MM.1S (cell line): ENCODE data around the gene TRH.

Experiments
- DNase-seq: peaks from one replicate; pipeline ENCODE4 v3.0.0-alpha.2; 2015
- H2AFZ ChIP-seq: fragments of 300-600 bp; sonication (generic); 2 replicates; pipeline ENCODE4 v1.6.0; 2016; ENCODE audit warnings: antibody characterized with exemption, low read length
- H3F3A ChIP-seq: fragments of 300-600 bp; sonication (generic); 2 replicates; pipeline ENCODE4 v1.6.1; 2016; ENCODE audit warnings: mild to moderate bottlenecking, antibody characterized with exemption, low read length, moderate library complexity, mixed read lengths; ENCODE audit not compliant: insufficient read depth
- H3K27ac ChIP-seq: fragments of 300-600 bp; sonication (generic); 2 replicates; pipeline ENCODE4 v1.5.1; 2016; ENCODE audit warnings: mild to moderate bottlenecking, low read length
- H3K27me3 ChIP-seq: fragments of 300-600 bp; sonication (generic); replicated peaks from 2 replicates; pipeline ENCODE4 v1.6.0; 2016; ENCODE audit warnings: low read length; ENCODE audit not compliant: insufficient read depth
- H3K36me3 ChIP-seq: fragments of 300-600 bp; sonication (generic); replicated peaks from 2 replicates; pipeline ENCODE4 v1.6.1; 2016; ENCODE audit warnings: mild to moderate bottlenecking, low read length, mixed read lengths; ENCODE audit not compliant: insufficient read depth
- H3K4me1 ChIP-seq: fragments of 300-600 bp; sonication (generic); 2 replicates; pipeline ENCODE4 v1.6.1; 2016; ENCODE audit warnings: low read length, mixed read lengths
- H3K4me2 ChIP-seq: fragments of 300-600 bp; sonication (generic); 2 replicates; pipeline ENCODE4 v1.6.0; 2016; ENCODE audit warnings: low read depth, low read length
- H3K4me3 ChIP-seq: fragments of 300-600 bp; sonication (generic); 2 replicates; pipeline ENCODE4 v1.5.1; 2016; ENCODE audit warnings: low read length, mixed read lengths
- H3K79me2 ChIP-seq: fragments of 300-600 bp; sonication (generic); 2 replicates; pipeline ENCODE4 v1.6.1; 2016; ENCODE audit warnings: mixed run types, low read length, mixed read lengths
- H3K9ac ChIP-seq: fragments of 300-600 bp; sonication (generic); 2 replicates; pipeline ENCODE4 v1.6.1; 2016; ENCODE audit warnings: low read length, mixed read lengths
- H3K9me2 ChIP-seq: fragments of 300-600 bp; sonication (generic); replicated peaks from 2 replicates; pipeline ENCODE4 v1.6.1; 2016; ENCODE audit warnings: mild to moderate bottlenecking, low read length, mixed read lengths; ENCODE audit not compliant: insufficient read depth
- H3K9me3 ChIP-seq: fragments of 300-600 bp; sonication (generic); replicated peaks from 2 replicates; pipeline ENCODE4 v1.6.1; 2016; ENCODE audit warnings: mild to moderate bottlenecking, low read length, mixed read lengths; ENCODE audit not compliant: insufficient read depth
- H4K20me1 ChIP-seq: fragments of 300-600 bp; sonication (generic); 2 replicates; pipeline ENCODE4 v1.6.1; 2016; ENCODE audit warnings: mild to moderate bottlenecking, low read length, moderate library complexity, mixed read lengths; ENCODE audit not compliant: insufficient read depth
- CTCF ChIP-seq: fragments of 300-600 bp; sonication (generic); IDR thresholded peaks from 2 replicates; pipeline ENCODE4 v1.5.1; 2016; ENCODE audit warnings: antibody characterized with exemption, low read length, mixed read lengths
- EZH2 ChIP-seq: fragments of 300-600 bp; sonication (generic); optimal IDR thresholded peaks from 2 replicates; pipeline ENCODE3; 2017; ENCODE audit warnings: low read depth, mild to moderate bottlenecking, antibody characterized with exemption, low read length, mixed read lengths
- EZH2phosphoT487 ChIP-seq: fragments of 300-600 bp; sonication (generic); IDR thresholded peaks from 2 replicates; pipeline ENCODE4 v1.6.1; 2018; ENCODE audit warnings: antibody characterized with exemption, low read length

Gene TRH

GRCh38 chr3:129950318-129951046 is 24.0 kb upstream of the TRH start:
- DNase-seq, result peak; percentile 49
- Histone ChIP-seq H3K27ac (no peak overlapping the region), H3K27me3 (no peaks in the 10 kb centered on the region)

GRCh38 chr3:129952556-129953355 is 21.8 kb upstream of the TRH start:
- H3K9ac ChIP-seq, result no peak overlapping the region
- no peak overlapping the region for H2AFZ ChIP-seq
- H3K9me3 ChIP-seq, result no peaks in the 10 kb centered on the region
- no peaks in the 10 kb centered on the region for H3F3A ChIP-seq
- no peaks in the 10 kb centered on the region for H3K27me3 ChIP-seq
- no peaks in the 10 kb centered on the region for H3K4me1 ChIP-seq
- H3K36me3 ChIP-seq, result no peaks in the 10 kb centered on the region
- H4K20me1 ChIP-seq, result no peaks in the 10 kb centered on the region
- H3K9me2 ChIP-seq, result no peaks in the 10 kb centered on the region
- H3K27ac ChIP-seq, result no peak overlapping the region
- no peaks in the 10 kb centered on the region for H3K79me2 ChIP-seq
- DNase-seq, result no peak
- no peak overlapping the region for H3K4me3 ChIP-seq
- TF ChIP-seq EZH2phosphoT487 (no peak), EZH2 (no peak), CTCF (no peak)
- no peak overlapping the region for H3K4me2 ChIP-seq

More at GRCh38 chr3:129950318-129951046, 24.0 kb upstream of the TRH start:
- no peaks in the 10 kb centered on the region for H3K9me2 ChIP-seq
- no peak overlapping the region for H2AFZ ChIP-seq
- H4K20me1 ChIP-seq, result no peaks in the 10 kb centered on the region
- no peak overlapping the region for H3K4me3 ChIP-seq
- no peaks in the 10 kb centered on the region for H3K9me3 ChIP-seq
- TF ChIP-seq EZH2phosphoT487 (no peak), CTCF (no peak), EZH2 (no peak)
- no peaks in the 10 kb centered on the region for H3K4me1 ChIP-seq
- H3K79me2 ChIP-seq, result no peaks in the 10 kb centered on the region
- no peak overlapping the region for H3K9ac ChIP-seq
- no peak overlapping the region for H3K4me2 ChIP-seq
- H3K36me3 ChIP-seq, result no peaks in the 10 kb centered on the region
- no peaks in the 10 kb centered on the region for H3F3A ChIP-seq

- Histone ChIP-seq H3K9me3 (no peaks in the 10 kb centered on the region), H3K79me2 (no peaks in the 10 kb centered on the region), H3K36me3 (no peaks in the 10 kb centered on the region), H3K27me3 (no peaks in the 10 kb centered on the region), H3K4me3 (no peak overlapping the region), H3K9me2 (no peaks in the 10 kb centered on the region), H3K4me1 (no peaks in the 10 kb centered on the region), H4K20me1 (no peaks in the 10 kb centered on the region), H3K9ac (no peak overlapping the region), H3K27ac (no peak overlapping the region), H3F3A (no peaks in the 10 kb centered on the region), H2AFZ (no peak overlapping the region), H3K4me2 (no peak overlapping the region)
- DNase-seq, result no peak
- TF ChIP-seq EZH2, result no peak
- no peak for TF ChIP-seq EZH2phosphoT487
- TF ChIP-seq CTCF, result no peak
Observed at GRCh38 chr3:129953621-129954020, 20.9 kb upstream of the TRH start.
